ENCODE results near the gene CCDC107. TPM values are rescaled to one million over a fixed set of nuclear protein-coding genes. Genes with fewer than 3 reads are reported as not detected.
A peak's percentile ranks its signal among the peaks of the same experiment; 100 is the strongest.

CCDC107 gene
- total RNA-seq, 2 experiments from 2014 or later: 11.4 to 20.3 TPM

- intact Hi-C loops (cut with micrococcal nuclease; ENCODE audit: unreplicated experiment): no loop called here
- Histone ChIP-seq H3K4me2 (ENCODE audit: low read length) (peak within 1 kb of the TSS; percentile 66), H3K4me1 (ENCODE audit: insufficient read depth, low read length, poor library complexity, severe bottlenecking) (peaks cover 46% of the 10 kb centered on the region), H3K79me2 (ENCODE audit: insufficient read depth, low read depth, low read length) (no peaks in the 10 kb centered on the region), H3K9me2 (ENCODE audit: insufficient read depth, low read length) (no peaks in the 10 kb centered on the region), H4K20me1 (ENCODE audit: insufficient read depth, low read length) (no peaks in the 10 kb centered on the region), H3K27ac (ENCODE audit: low read depth, low read length, poor library complexity, severe bottlenecking) (no peak within 1 kb of the TSS), H3K9me3 (ENCODE audit: low read length) (no peaks in the 10 kb centered on the region), H3K36me3 (ENCODE audit: insufficient read depth, low read length) (no peaks in the 10 kb centered on the region), H2AFZ (ENCODE audit: low read length) (peak within 1 kb of the TSS; percentile 65), H3K4me3 (ENCODE audit: low read depth, low read length, poor library complexity, severe bottlenecking) (peak within 1 kb of the TSS; percentile 54)
- ChIA-PET CTCF (ENCODE audit: unreplicated experiment) (no interaction called here), POLR2A (interaction anchor here (0.6 to 1.0 kb wide), 4 partner anchors 9 to 39 kb away, joined by 3 to 5 read pairs (median 4); no protein-coding TSS in a partner anchor)
- no peak for TF ChIP-seq EZH2phosphoT487 (IDR thresholded peaks at IDR 0.05; ENCODE audit: borderline replicate concordance, low read depth, low read length)
- TF ChIP-seq CTCF (conservative IDR thresholded peaks at IDR 0.05; ENCODE audit: low read length): no peak
- DNase-seq (ENCODE audit: low spot score): no peak
- no TSS peak for BruUV-seq (replicated peaks)
Observed at GRCh38 chr9:35689542-35690293, 31.6 kb downstream of the CCDC107 start, which contains the start of gene TPM2. Gene TPM2, minus strand, starts transcription at chr9:35689925. Its CDS starts 108 bp downstream, at chr9:35689817.

GRCh38 chr9:35690294-35690613 lies 32.2 kb downstream of the CCDC107 start:
- BruUV-seq (replicated peaks): no TSS peak
- intact Hi-C loops (cut with micrococcal nuclease; ENCODE audit: unreplicated experiment): no loop called here
- Histone ChIP-seq H3K4me1 (ENCODE audit: insufficient read depth, low read length, poor library complexity, severe bottlenecking) (peaks cover 46% of the 10 kb centered on the region), H2AFZ (ENCODE audit: low read length) (peak overlapping the region; percentile 21; the same call in 1 of the 2 replicates), H3K27ac (ENCODE audit: low read depth, low read length, poor library complexity, severe bottlenecking) (no peak overlapping the region), H3K9me3 (ENCODE audit: low read length) (no peaks in the 10 kb centered on the region), H3K9me2 (ENCODE audit: insufficient read depth, low read length) (no peaks in the 10 kb centered on the region), H3K4me3 (ENCODE audit: low read depth, low read length, poor library complexity, severe bottlenecking) (peak overlapping the region; percentile 54), H3K36me3 (ENCODE audit: insufficient read depth, low read length) (no peaks in the 10 kb centered on the region), H3K4me2 (ENCODE audit: low read length) (peak overlapping the region; percentile 66), H3K79me2 (ENCODE audit: insufficient read depth, low read depth, low read length) (no peaks in the 10 kb centered on the region), H4K20me1 (ENCODE audit: insufficient read depth, low read length) (no peaks in the 10 kb centered on the region)
- TF ChIP-seq CTCF (conservative IDR thresholded peaks at IDR 0.05; ENCODE audit: low read length): no peak
- TF ChIP-seq EZH2phosphoT487 (IDR thresholded peaks at IDR 0.05; ENCODE audit: borderline replicate concordance, low read depth, low read length): no peak
- DNase-seq (ENCODE audit: low spot score): no peak
- ChIA-PET CTCF (ENCODE audit: unreplicated experiment) (no interaction called here), POLR2A (interaction anchor here (0.6 to 1.0 kb wide), 4 partner anchors 9 to 38 kb away, joined by 3 to 5 read pairs (median 4); no protein-coding TSS in a partner anchor)

All from OCI-LY7 (cell line).